ENCODE measurements around the gene CFAP206.
"Not testable (repeated sequence)": the region's sequence is repeated elsewhere in the genome, so short reads cannot be mapped to it uniquely, and the experiment has no call there.

The CFAP206 gene

GRCh38 chr6:87426789-87427188 is 19.0 kb downstream of the CFAP206 start:
- DNase-seq, result no peak

- DNase-seq, result no peak
These were observed 22.7 kb downstream of the CFAP206 start for GRCh38 chr6:87430499-87430898.

GRCh38 chr6:87431263-87431662 is 23.5 kb downstream of the CFAP206 start:
- no peak for DNase-seq

- DNase-seq, result peak; percentile 19 to 28
These were observed 28.7 kb downstream of the CFAP206 start for GRCh38 chr6:87436435-87436834.

- DNase-seq, result no peak
These were observed 33.9 kb downstream of the CFAP206 start for GRCh38 chr6:87441711-87442110.

GRCh38 chr6:87444362-87444761 is 36.6 kb downstream of the CFAP206 start:
- DNase-seq, result no peak

GRCh38 chr6:87465051-87465450 is 57.3 kb downstream of the CFAP206 start:
- DNase-seq, result no peak

- DNase-seq, result peak; percentile 83 to 85
These were observed 65.0 kb downstream of the CFAP206 start, which contains the start of gene SLC35A1 for GRCh38 chr6:87472525-87473418. SLC35A1 (plus strand) TSS chr6:87472974; CDS start chr6:87473004, 30 bp downstream.

GRCh38 chr6:87473419-87473903 is 65.7 kb downstream of the CFAP206 start:
- peak; percentile 54 to 58 for DNase-seq

GRCh38 chr6:87481931-87482330 is 74.2 kb downstream of the CFAP206 start:
- DNase-seq, result no peak

GRCh38 chr6:87482366-87482765 is 74.6 kb downstream of the CFAP206 start:
- DNase-seq, result no peak

- DNase-seq, result peak in 1 of 2 donors; percentile 13
These were observed 76.2 kb downstream of the CFAP206 start for GRCh38 chr6:87483929-87484328.

- DNase-seq, result no peak
These were observed 76.7 kb downstream of the CFAP206 start for GRCh38 chr6:87484491-87484890.

- no peak for DNase-seq
These were observed 79.8 kb downstream of the CFAP206 start for GRCh38 chr6:87487555-87487954.

GRCh38 chr6:87489326-87489725 is 81.6 kb downstream of the CFAP206 start:
- DNase-seq, result not testable (repeated sequence)

GRCh38 chr6:87494761-87495422 is 87.1 kb downstream of the CFAP206 start:
- no peak for DNase-seq

GRCh38 chr6:87498048-87498447 is 90.3 kb downstream of the CFAP206 start:
- no peak for DNase-seq

- DNase-seq, result no peak
These were observed 94.2 kb downstream of the CFAP206 start for GRCh38 chr6:87501809-87502572.

GRCh38 chr6:87504441-87504840 is 96.7 kb downstream of the CFAP206 start:
- no peak for DNase-seq

Data from activated CD4-positive, alpha-beta T cell treated with anti-CD3 and anti-CD28 coated beads for 4 hours (primary cell).